NCI-H2029 (cell line): Measurements from ENCODE around the gene FANCE.

ENCODE experiments used
- DNase-seq: peaks from one replicate; lab custom pipeline; 2025; lab: John Stamatoyannopoulos, UW

FANCE gene

GRCh38 chr6:35486005-35486925, 34.1 kb downstream of the FANCE start:
- no peak for DNase-seq

GRCh38 chr6:35487658-35488516, 35.7 kb downstream of the FANCE start:
- no peak for DNase-seq

GRCh38 chr6:35488517-35488862, 36.4 kb downstream of the FANCE start:
- no peak for DNase-seq

- DNase-seq = no peak
Measured at GRCh38 chr6:35489066-35489465, 36.9 kb downstream of the FANCE start.

GRCh38 chr6:35489995-35490791, 38.1 kb downstream of the FANCE start:
- no peak for DNase-seq

- no peak for DNase-seq
Measured at GRCh38 chr6:35490821-35491557, 38.9 kb downstream of the FANCE start.

- DNase-seq = no peak
Measured at GRCh38 chr6:35491558-35492257, 39.6 kb downstream of the FANCE start.

GRCh38 chr6:35492258-35492973, 40.3 kb downstream of the FANCE start:
- no peak for DNase-seq

GRCh38 chr6:35492974-35493284, 40.8 kb downstream of the FANCE start:
- no peak for DNase-seq

- DNase-seq = no peak
Measured at GRCh38 chr6:35493307-35493983, 41.3 kb downstream of the FANCE start.

GRCh38 chr6:35494161-35494563, 42.0 kb downstream of the FANCE start:
- no peak for DNase-seq

- no peak for DNase-seq
Measured at GRCh38 chr6:35495258-35496035, 43.3 kb downstream of the FANCE start.

GRCh38 chr6:35496036-35496840, 44.1 kb downstream of the FANCE start:
- DNase-seq = no peak

GRCh38 chr6:35496841-35497570, 44.9 kb downstream of the FANCE start, which contains the start of gene TEAD3:
TEAD3 (minus strand) TSS chr6:35497079.
- no peak for DNase-seq

- DNase-seq = no peak
Measured at GRCh38 chr6:35497571-35498421, 45.7 kb downstream of the FANCE start.

- DNase-seq = no peak
Measured at GRCh38 chr6:35498422-35499067, 46.4 kb downstream of the FANCE start.
